HG02798 (cell line): ENCODE results near the gene GRB2.
"Not testable (repeated sequence)": the region's sequence is repeated elsewhere in the genome, so short reads cannot be mapped to it uniquely, and the experiment has no call there.

Source experiments
- ATAC-seq: cut with Tn5 transposase; IDR thresholded peaks from one replicate; pipeline ENCODE4 v1.9.1; 2021; ENCODE audit warnings: mild to moderate bottlenecking; ENCODE audit not compliant: unreplicated experiment, poor library complexity

Gene GRB2

GRCh38 chr17:75289832-75290337, 115.6 kb downstream of the GRB2 start:
- ATAC-seq: no peak

GRCh38 chr17:75289115-75289831, 116.2 kb downstream of the GRB2 start, which contains the start of gene SLC25A19:
SLC25A19 (minus strand) TSS chr17:75289433; CDS start chr17:75286764, 2,669 bp downstream.
- peak; percentile 93 for ATAC-seq

- peak; percentile 11 for ATAC-seq
Measured at GRCh38 chr17:75288770-75289114, 116.7 kb downstream of the GRB2 start.

GRCh38 chr17:75288359-75288758, 117.1 kb downstream of the GRB2 start:
- ATAC-seq: no peak

- ATAC-seq: no peak
Measured at GRCh38 chr17:75287221-75287620, 118.3 kb downstream of the GRB2 start.

- no peak for ATAC-seq
Measured at GRCh38 chr17:75285123-75285522, 120.4 kb downstream of the GRB2 start.

GRCh38 chr17:75280189-75280588, 125.3 kb downstream of the GRB2 start:
- not testable (repeated sequence) for ATAC-seq

GRCh38 chr17:75277664-75278071, 127.8 kb downstream of the GRB2 start:
- ATAC-seq: no peak

GRCh38 chr17:75273977-75274708, 131.3 kb downstream of the GRB2 start:
- no peak for ATAC-seq

- ATAC-seq: no peak
Measured at GRCh38 chr17:75272848-75273184, 132.7 kb downstream of the GRB2 start.

GRCh38 chr17:75271955-75272847, 133.3 kb downstream of the GRB2 start:
- no peak for ATAC-seq

- ATAC-seq: peak; percentile 89
Measured at GRCh38 chr17:75271233-75271954, 134.1 kb downstream of the GRB2 start.

- no peak for ATAC-seq
Measured at GRCh38 chr17:75270966-75271232, 134.6 kb downstream of the GRB2 start, which contains the start of gene MIF4GD. MIF4GD (minus strand) TSS chr17:75271231; CDS start chr17:75270195, 1,036 bp downstream.

GRCh38 chr17:75270218-75270965, 135.1 kb downstream of the GRB2 start:
- peak; percentile 38 for ATAC-seq

- no peak for ATAC-seq
Measured at GRCh38 chr17:75269844-75270217, 135.6 kb downstream of the GRB2 start.
